Right atrium auricular region (tissue), 2 donors: ENCODE data around the gene NCLN. TPM values are rescaled to one million over a fixed set of nuclear protein-coding genes. Genes with fewer than 3 reads are reported as not detected.
A peak's percentile ranks its signal among the peaks of the same experiment; 100 is the strongest.

ENCODE experiments used
- DNase-seq: peaks from one replicate; pipeline ENCODE4 v3.0.0-alpha.2; 2019; ENCODE audit warnings: low spot score
- H3K27ac ChIP-seq, 2 donors: fragments of 200-600 bp; sonication (generic); 1 replicate in 1 of 2; 2 replicates in 1 of 2; pipeline ENCODE4 v1.5.1; 2016 to 2019
- H3K27me3 ChIP-seq, 2 donors: fragments of 200-600 bp; sonication (generic); one replicate each; pipeline versions ENCODE4 v1.5.1 to v1.6.0; 2017 to 2019
- H3K36me3 ChIP-seq: fragments of 200-600 bp; sonication (generic); one replicate; pipeline ENCODE4 v1.5.1; 2016
- H3K4me1 ChIP-seq, 2 donors: fragments of 200-600 bp; sonication (generic); one replicate each; pipeline versions ENCODE4 v1.5.1 to v1.6.0; 2017 to 2019
- H3K4me3 ChIP-seq, 2 donors: fragments of 200-600 bp; sonication (generic); 1 replicate in 1 of 2; 2 replicates in 1 of 2; pipeline ENCODE4 v1.5.1; 2017 to 2019; ENCODE audit warnings: mild to moderate bottlenecking in 1 of 2, moderate library complexity in 1 of 2
- H3K9me3 ChIP-seq, 2 donors: fragments of 200-600 bp; sonication (generic); one replicate each; pipeline ENCODE4 v1.5.1; 2019
- CTCF ChIP-seq, 2 donors: fragments of 200-600 bp; sonication (generic); IDR thresholded peaks; one replicate each; pipeline ENCODE4 v1.5.1; 2019; ENCODE audit warnings: antibody characterized with exemption in 2 of 2
- total RNA-seq, 2 donors: library from RNA; depleted of rRNA; stranded (reverse); fragments of >200 nt; gene quantifications; one replicate each; pipeline ENCODE4 v1.1.0, GENCODE V29; 2016

Gene NCLN
- total RNA-seq, 2 donors from 2014 or later: 23.3 to 24.9 TPM

GRCh38 chr19:3140667-3141038, 45.1 kb upstream of the NCLN start:
- peaks cover 0 to 9% of the 10 kb centered on the region in 2 donors for H3K9me3 ChIP-seq
- no peak for TF ChIP-seq CTCF (IDR thresholded peaks at IDR 0.05)
- H3K4me3 ChIP-seq: no peak overlapping the region
- no peaks in the 10 kb centered on the region for H3K36me3 ChIP-seq
- DNase-seq: no peak
- H3K27me3 ChIP-seq: no peaks in the 10 kb centered on the region
- H3K4me1 ChIP-seq: peaks cover 0 to 18% of the 10 kb centered on the region in 2 donors
- no peak overlapping the region for H3K27ac ChIP-seq

GRCh38 chr19:3142292-3142670, 43.4 kb upstream of the NCLN start:
- Histone ChIP-seq H3K27ac (peak overlapping the region; percentile 39 to 58), H3K36me3 (no peaks in the 10 kb centered on the region), H3K4me1 (peaks cover 0 to 11% of the 10 kb centered on the region in 2 donors), H3K4me3 (no peak overlapping the region), H3K27me3 (no peaks in the 10 kb centered on the region), H3K9me3 (peaks cover 0 to 9% of the 10 kb centered on the region in 2 donors)
- DNase-seq: no peak
- TF ChIP-seq CTCF (IDR thresholded peaks at IDR 0.05): no peak

GRCh38 chr19:3142781-3143337, 42.9 kb upstream of the NCLN start:
- Histone ChIP-seq H3K27ac (peak overlapping the region; percentile 39 to 58), H3K27me3 (no peaks in the 10 kb centered on the region), H3K4me1 (peaks cover 0 to 11% of the 10 kb centered on the region in 2 donors), H3K9me3 (peaks cover 0 to 9% of the 10 kb centered on the region in 2 donors), H3K4me3 (no peak overlapping the region), H3K36me3 (no peaks in the 10 kb centered on the region)
- DNase-seq: no peak
- TF ChIP-seq CTCF (IDR thresholded peaks at IDR 0.05): no peak

- H3K36me3 ChIP-seq: no peaks in the 10 kb centered on the region
- H3K27ac ChIP-seq: no peak overlapping the region
- no peak overlapping the region for H3K4me3 ChIP-seq
- no peaks in the 10 kb centered on the region for H3K27me3 ChIP-seq
- no peaks in the 10 kb centered on the region for H3K9me3 ChIP-seq
- no peak for TF ChIP-seq CTCF (IDR thresholded peaks at IDR 0.05)
- no peak for DNase-seq
- peaks cover 0 to 11% of the 10 kb centered on the region in 2 donors for H3K4me1 ChIP-seq
Measured at GRCh38 chr19:3145909-3146676, 39.6 kb upstream of the NCLN start.

- no peaks in the 10 kb centered on the region for H3K36me3 ChIP-seq
- no peak overlapping the region for H3K4me3 ChIP-seq
- DNase-seq: no peak
- peak; percentile 37 to 73 for TF ChIP-seq CTCF (IDR thresholded peaks at IDR 0.05)
- no peaks in the 10 kb centered on the region for H3K27me3 ChIP-seq
- no peaks in the 10 kb centered on the region for H3K9me3 ChIP-seq
- H3K4me1 ChIP-seq: peaks cover 0 to 7% of the 10 kb centered on the region in 2 donors
- no peak overlapping the region for H3K27ac ChIP-seq
Measured at GRCh38 chr19:3146677-3147100, 39.0 kb upstream of the NCLN start.
